AG04449 (cell line): Measurements from ENCODE around the gene PROX1.

Experiments used
- CTCF ChIA-PET: fragments of 350-600 bp; formaldehyde crosslinking; extraction: SDS; loops from one replicate; lab custom pipeline; 2021; ENCODE audit warnings: antibody characterized with exemption; lab: Yijun Ruan, JAX
- POLR2A ChIA-PET: fragments of 400-600, 350-600 bp; formaldehyde crosslinking; extraction: SDS; loops from one replicate; lab custom pipeline; 2020; ENCODE audit warnings: antibody characterized with exemption, inconsistent platforms; lab: Yijun Ruan, JAX
- DNase-seq: peaks from one replicate; pipeline ENCODE4 v3.0.0-alpha.2; 2010; ENCODE audit warnings: low read depth, low spot score
- H3K4me3 ChIP-seq: 2 replicates; pipeline ENCODE4 v1.5.1; 2011; ENCODE audit warnings: low read depth, mild to moderate bottlenecking, control low read depth, low read length
- CTCF ChIP-seq: IDR thresholded peaks from one replicate; pipeline ENCODE4 v1.5.1; 2011; ENCODE audit warnings: mild to moderate bottlenecking, moderate library complexity, low read length, control low read depth, inconsistent platforms; ENCODE audit not compliant: insufficient read depth; ENCODE audit errors: missing control alignments

PROX1 gene

GRCh38 chr1:213966122-213966521, 21.7 kb upstream of the PROX1 start:
- ChIA-PET CTCF (no interaction called here), POLR2A (no interaction called here)
- TF ChIP-seq CTCF, result no peak
- H3K4me3 ChIP-seq, result no peak overlapping the region
- DNase-seq, result no peak

GRCh38 chr1:213968146-213968825, 19.5 kb upstream of the PROX1 start:
- no peak for TF ChIP-seq CTCF
- H3K4me3 ChIP-seq, result no peak overlapping the region
- CTCF ChIA-PET, result no interaction called here
- DNase-seq, result no peak
- POLR2A ChIA-PET, result no interaction called here

GRCh38 chr1:213969958-213970555, 17.7 kb upstream of the PROX1 start:
- TF ChIP-seq CTCF, result no peak
- ChIA-PET CTCF (no interaction called here), POLR2A (no interaction called here)
- H3K4me3 ChIP-seq, result no peak overlapping the region
- no peak for DNase-seq

- no peak overlapping the region for H3K4me3 ChIP-seq
- no peak for TF ChIP-seq CTCF
- ChIA-PET CTCF (no interaction called here), POLR2A (no interaction called here)
- DNase-seq, result no peak
Measured at GRCh38 chr1:213972141-213972540, 15.6 kb upstream of the PROX1 start.

- no peak for DNase-seq
- CTCF ChIA-PET, result no interaction called here
- H3K4me3 ChIP-seq, result no peak overlapping the region
- no peak for TF ChIP-seq CTCF
- POLR2A ChIA-PET, result no interaction called here
Measured at GRCh38 chr1:213973129-213973528, 14.6 kb upstream of the PROX1 start.

GRCh38 chr1:213976665-213977485, 10.9 kb upstream of the PROX1 start:
- POLR2A ChIA-PET, result no interaction called here
- CTCF ChIA-PET, result no interaction called here
- TF ChIP-seq CTCF, result no peak
- DNase-seq, result no peak
- no peak overlapping the region for H3K4me3 ChIP-seq
